GM21390 (cell line): ENCODE measurements around the gene ACSL3.
"Not testable (repeated sequence)": the region's sequence is repeated elsewhere in the genome, so short reads cannot be mapped to it uniquely, and the experiment has no call there.

ENCODE experiments used
- ATAC-seq: cut with Tn5 transposase; IDR thresholded peaks from one replicate; pipeline ENCODE4 v1.9.1; 2021; ENCODE audit not compliant: unreplicated experiment

Gene ACSL3

GRCh38 chr2:222860740-222861410 lies at the start of gene ACSL3:
Gene ACSL3 (plus strand): TSS chr2:222861036. CDS start chr2:222908773, 47,737 bp downstream.
- ATAC-seq, result peak; percentile 98

GRCh38 chr2:222811828-222812227 lies 49.0 kb upstream of the ACSL3 start:
- no peak for ATAC-seq

GRCh38 chr2:222813177-222813843 lies 47.5 kb upstream of the ACSL3 start:
- ATAC-seq, result peak; percentile 93

- no peak for ATAC-seq
Measured at GRCh38 chr2:222819722-222820333, 41.0 kb upstream of the ACSL3 start.

- no peak for ATAC-seq
Measured at GRCh38 chr2:222823183-222823930, 37.5 kb upstream of the ACSL3 start.

- ATAC-seq, result no peak
Measured at GRCh38 chr2:222825031-222825430, 35.8 kb upstream of the ACSL3 start.

GRCh38 chr2:222827417-222827816 lies 33.4 kb upstream of the ACSL3 start:
- ATAC-seq, result no peak

GRCh38 chr2:222828572-222828971 lies 32.3 kb upstream of the ACSL3 start:
- no peak for ATAC-seq

GRCh38 chr2:222830164-222830563 lies 30.7 kb upstream of the ACSL3 start:
- no peak for ATAC-seq

GRCh38 chr2:222833410-222833809 lies 27.4 kb upstream of the ACSL3 start:
- no peak for ATAC-seq

GRCh38 chr2:222835143-222835822 lies 25.6 kb upstream of the ACSL3 start:
- no peak for ATAC-seq

GRCh38 chr2:222835823-222836151 lies 25.0 kb upstream of the ACSL3 start:
- no peak for ATAC-seq

GRCh38 chr2:222837643-222838056 lies 23.2 kb upstream of the ACSL3 start:
- ATAC-seq, result no peak

- ATAC-seq, result no peak
Measured at GRCh38 chr2:222840060-222840802, 20.6 kb upstream of the ACSL3 start.

- ATAC-seq, result no peak
Measured at GRCh38 chr2:222842491-222843174, 18.2 kb upstream of the ACSL3 start.

- ATAC-seq, result no peak
Measured at GRCh38 chr2:222844323-222844722, 16.5 kb upstream of the ACSL3 start.

GRCh38 chr2:222845314-222845713 lies 15.5 kb upstream of the ACSL3 start:
- not testable (repeated sequence) for ATAC-seq

- ATAC-seq, result no peak
Measured at GRCh38 chr2:222846003-222846402, 14.8 kb upstream of the ACSL3 start.

GRCh38 chr2:222848031-222848430 lies 12.8 kb upstream of the ACSL3 start:
- ATAC-seq, result not testable (repeated sequence)

GRCh38 chr2:222848862-222849261 lies 12.0 kb upstream of the ACSL3 start:
- no peak for ATAC-seq
